Stimulated activated CD8-positive, alpha-beta memory T cell treated with anti-CD3 and anti-CD28 coated beads, Interleukin-15, amount 100 ng/mL, for 4 hours (primary cell): Measurements from ENCODE around the gene SLC39A2.
"Not testable (repeated sequence)": the region's sequence is repeated elsewhere in the genome, so short reads cannot be mapped to it uniquely, and the experiment has no call there.

Experiments
- DNase-seq, 2 donors: peaks; one replicate each; pipeline ENCODE4 v3.0.0-alpha.2; 2020; ENCODE audit warnings: low read depth in 2 of 2

Gene SLC39A2

GRCh38 chr14:20997115-20997514 lies 2.0 kb upstream of the SLC39A2 start:
- DNase-seq: no peak

- DNase-seq: no peak
These were observed 1.5 kb upstream of the SLC39A2 start for GRCh38 chr14:20997564-20997963.

- no peak for DNase-seq
These were observed 954 bp upstream of the SLC39A2 start for GRCh38 chr14:20998139-20998538.

GRCh38 chr14:20999591-20999990 lies 498 bp downstream of the SLC39A2 start:
- no peak for DNase-seq

- no peak for DNase-seq
These were observed 2.1 kb downstream of the SLC39A2 start for GRCh38 chr14:21001218-21001617.

GRCh38 chr14:21003788-21004346 lies 4.8 kb downstream of the SLC39A2 start:
- no peak for DNase-seq

GRCh38 chr14:21009721-21010120 lies 10.6 kb downstream of the SLC39A2 start:
- not testable (repeated sequence) for DNase-seq

GRCh38 chr14:21011136-21011535 lies 12.0 kb downstream of the SLC39A2 start:
- DNase-seq: no peak

DNA sequence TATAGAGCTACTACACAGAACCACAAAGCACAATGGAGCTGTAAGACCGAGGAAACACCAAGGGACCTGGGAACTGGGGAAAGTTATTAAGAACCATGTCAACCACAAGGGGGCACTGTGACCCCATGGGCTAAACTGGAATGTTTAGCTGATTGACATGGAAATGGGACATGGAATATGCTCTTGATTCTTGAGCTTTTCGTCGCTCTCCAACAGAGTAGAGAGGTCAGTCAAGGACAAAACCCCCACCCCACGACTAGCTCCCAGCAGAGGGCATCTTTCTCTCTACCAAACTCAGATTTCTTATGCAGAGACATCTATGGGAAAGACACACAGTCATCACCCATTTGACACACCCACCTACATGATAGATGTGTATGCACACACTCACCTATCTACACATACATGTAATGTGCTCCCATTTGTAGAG lies 15.7 kb downstream of the SLC39A2 start:
- peak; percentile 32 to 62 for DNase-seq

DNA sequence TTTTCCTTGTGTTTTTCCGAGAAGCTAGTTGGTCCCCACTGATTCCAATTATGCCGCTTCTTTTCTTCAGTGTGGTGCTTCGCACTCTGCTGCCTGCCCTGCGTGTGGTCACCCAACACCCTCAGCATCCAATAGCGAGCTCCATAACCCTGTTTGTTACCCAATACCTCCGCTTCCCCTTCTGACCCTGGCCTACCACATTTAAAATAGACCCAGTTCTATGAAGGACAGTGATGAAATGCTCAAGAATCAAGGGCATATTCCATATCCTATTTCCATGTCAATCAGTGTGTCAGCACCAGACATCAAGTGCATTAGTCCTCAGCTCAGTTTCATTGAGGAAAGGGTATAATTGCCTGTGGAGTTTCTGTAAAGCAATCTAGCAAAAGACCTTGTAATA lies 16.2 kb downstream of the SLC39A2 start:
- no peak for DNase-seq

DNA sequence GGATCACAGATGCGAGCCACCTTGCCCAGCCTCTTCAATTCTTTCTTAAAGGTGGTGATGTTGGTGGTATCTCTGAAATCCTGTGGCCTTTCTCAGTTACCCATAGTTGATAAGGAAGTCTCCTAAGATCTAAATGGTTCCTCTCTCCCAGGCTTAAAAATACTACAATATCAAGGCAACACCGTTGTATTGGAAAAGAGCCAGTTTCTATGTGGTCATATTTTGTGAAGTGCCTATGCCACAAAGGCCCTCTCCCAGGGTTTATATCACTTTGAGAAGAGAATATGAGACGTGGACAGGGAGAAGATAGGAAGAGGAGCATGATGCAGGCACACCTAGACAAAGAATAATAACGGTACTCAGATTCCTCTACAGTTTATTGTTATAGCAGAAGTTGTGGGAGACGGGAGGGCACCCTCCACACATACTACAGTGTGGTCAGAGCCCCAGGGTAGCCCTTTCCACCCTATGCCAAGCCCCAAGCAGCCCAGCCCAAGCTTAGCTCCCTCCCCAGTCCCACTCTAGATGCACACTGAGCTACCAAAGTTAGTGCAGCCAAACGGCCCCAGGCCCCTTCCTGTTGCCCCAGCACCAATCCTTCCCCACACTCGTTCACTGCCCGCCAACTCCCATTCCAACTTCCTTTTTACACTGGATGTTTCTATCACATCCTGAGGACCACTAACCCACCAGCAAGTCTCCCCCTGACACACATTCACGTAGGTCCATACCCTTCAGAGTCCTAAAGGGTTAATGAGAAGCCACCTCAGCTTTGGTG lies 17.5 kb downstream of the SLC39A2 start:
- DNase-seq: no peak

DNA sequence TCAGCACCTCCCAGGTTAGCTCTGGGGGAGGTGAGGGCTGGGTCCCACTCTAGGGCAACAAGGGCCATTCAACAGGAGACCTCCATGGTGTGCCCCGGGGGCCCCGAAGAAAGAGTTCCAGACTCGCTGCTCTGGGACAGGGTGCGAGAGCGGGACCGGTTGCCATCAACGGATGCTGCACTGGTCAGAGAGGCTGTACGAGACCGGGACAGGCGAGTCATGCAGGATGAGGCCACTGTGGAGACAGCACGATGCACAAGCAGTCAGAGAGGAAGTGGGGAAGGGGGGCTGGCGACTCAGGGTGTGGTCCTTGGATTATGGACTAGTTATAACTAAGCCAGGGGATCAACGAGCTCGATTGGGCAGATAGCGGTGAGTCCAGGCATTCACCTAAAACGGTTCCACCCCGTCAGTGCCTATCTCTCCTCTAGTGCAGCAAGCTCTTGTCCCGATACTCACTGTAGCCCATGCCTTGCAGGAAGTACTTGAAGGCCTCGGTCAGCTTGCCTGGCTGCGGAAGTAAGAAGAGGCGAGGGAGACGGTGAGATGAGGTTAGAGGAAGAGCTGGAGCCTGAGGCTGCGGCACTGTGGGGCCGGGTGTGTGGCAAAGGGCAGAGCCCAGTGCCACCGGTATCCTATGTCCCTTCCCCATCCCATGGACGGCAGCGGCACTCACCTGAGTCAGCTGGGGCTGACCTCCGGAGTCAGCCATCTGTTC lies 18.6 kb downstream of the SLC39A2 start:
- DNase-seq: no peak

DNA sequence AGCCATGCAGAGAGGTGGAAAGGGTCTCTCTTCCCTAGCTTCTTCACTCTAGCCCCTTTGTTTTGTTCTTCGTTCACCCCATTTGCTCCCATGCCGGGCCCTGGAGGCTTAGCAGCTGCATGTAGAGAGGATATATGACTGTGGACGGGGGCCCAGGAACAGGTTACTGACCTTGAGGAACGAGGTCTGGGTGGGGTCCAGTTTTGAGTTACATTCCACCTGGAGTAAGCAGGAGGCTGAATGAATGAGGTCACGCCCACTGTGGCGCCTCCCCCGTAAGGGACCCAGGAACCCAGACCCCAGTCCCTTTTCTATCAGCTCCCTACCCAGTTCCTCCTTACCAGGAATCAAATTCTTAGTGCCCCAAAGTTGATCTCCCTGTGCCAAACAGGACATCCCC lies 19.2 kb downstream of the SLC39A2 start:
- no peak for DNase-seq

- DNase-seq: no peak
These were observed 19.7 kb downstream of the SLC39A2 start for GRCh38 chr14:21018781-21019180.

DNA sequence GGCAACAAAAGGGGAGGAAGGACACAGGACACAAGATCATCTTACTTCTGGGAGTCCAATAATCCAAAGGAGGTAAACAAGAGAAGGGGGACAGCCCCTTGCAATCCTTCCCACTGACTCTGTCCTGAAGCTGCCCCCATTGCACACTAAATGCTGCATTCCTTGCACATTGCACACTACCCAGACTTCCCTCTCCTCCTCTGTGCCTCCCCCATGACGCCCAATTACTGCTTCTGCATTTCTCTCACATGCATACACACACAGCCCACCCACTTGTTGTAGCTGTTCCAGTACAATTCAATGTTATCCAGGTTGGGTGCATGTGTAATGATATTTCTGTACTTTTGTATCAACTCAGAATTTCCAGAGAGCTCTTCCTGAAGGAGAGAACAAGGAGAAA lies 20.3 kb downstream of the SLC39A2 start:
- DNase-seq: no peak

DNA sequence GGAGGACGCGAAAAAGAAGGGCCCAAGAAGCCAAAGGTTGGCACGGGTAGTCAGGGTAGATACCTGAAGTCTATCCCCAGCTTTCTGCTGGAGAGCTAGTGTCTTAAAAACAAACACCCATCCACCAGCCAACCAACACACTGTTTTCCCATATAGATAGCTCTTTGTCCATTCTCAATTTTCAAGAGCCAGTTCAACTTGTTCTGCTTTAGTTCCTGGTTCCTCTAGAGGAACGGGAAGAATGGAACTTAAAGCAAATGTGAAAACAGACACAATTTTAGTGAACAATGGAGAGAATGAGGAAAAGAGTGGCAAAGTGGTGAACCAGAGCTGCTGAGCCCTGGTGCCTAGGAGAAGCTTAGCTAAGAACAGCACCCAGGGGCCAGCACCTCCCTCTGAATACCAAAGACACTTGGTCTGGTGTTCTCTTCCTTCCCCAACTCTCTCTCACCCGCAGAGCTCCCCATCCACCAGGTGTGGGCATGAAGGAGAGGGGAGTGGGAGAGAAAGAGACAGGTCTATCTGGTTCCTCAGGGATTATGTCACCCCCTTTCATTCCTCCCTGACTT lies 22.0 kb downstream of the SLC39A2 start:
- no peak for DNase-seq

- no peak for DNase-seq
These were observed 23.6 kb downstream of the SLC39A2 start for GRCh38 chr14:21022686-21023085.

- DNase-seq: no peak
These were observed 24.1 kb downstream of the SLC39A2 start for GRCh38 chr14:21023174-21023573.

- no peak for DNase-seq
These were observed 24.9 kb downstream of the SLC39A2 start for GRCh38 chr14:21023817-21024584.

DNA sequence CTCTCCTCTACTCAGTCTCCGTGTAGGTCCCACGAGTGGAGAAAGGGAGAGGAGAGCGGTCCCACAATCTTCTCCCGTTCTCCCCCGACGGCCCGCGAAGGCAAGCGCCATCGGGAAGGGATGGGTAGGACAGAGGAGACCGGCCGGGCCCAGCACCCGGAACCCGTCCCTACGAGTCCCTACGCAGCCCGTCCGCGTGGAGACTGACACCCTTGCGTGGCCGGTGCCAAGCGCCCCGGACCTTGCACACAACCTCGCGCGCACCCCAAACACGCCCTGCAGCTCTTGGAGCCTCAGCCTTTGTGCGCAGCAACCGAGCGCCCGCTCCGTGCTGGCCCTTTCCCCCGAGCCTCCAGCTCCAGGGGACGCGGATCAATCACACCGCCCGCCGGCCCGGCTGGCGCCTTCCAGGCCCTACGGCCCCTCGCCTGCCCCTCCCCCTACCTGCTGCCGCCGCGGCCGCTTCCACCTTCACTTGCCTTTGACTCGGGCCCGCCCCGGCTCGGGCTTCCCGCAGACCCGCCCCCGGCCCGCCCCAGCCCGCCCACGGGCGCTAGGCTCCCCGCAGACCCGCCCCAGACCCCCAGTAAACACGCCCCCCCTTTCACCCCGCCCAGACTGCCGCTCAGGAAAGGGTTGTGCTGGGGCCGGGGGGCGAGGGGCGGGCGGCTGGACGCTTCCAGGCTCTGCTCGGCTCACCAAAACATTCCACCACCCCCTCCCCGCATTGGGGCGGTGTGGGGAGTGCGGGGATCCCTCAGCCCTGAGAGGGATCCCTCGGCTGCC lies 25.7 kb downstream of the SLC39A2 start, which contains the start of gene NDRG2:
Gene NDRG2 (minus strand): TSS at position 477 of the 786 bp plus-strand sequence. CDS start 1,746 bp downstream, outside the sequence.
- DNase-seq: peak; percentile 46 to 50
